ENCODE data around the gene SESTD1. TPM values are rescaled to one million over a fixed set of nuclear protein-coding genes. Genes with fewer than 3 reads are reported as not detected.
"Not testable (repeated sequence)": the region's sequence is repeated elsewhere in the genome, so short reads cannot be mapped to it uniquely, and the experiment has no call there.

The SESTD1 gene
- total and polyA plus RNA-seq, 8 donors: 36.0 to 76.9 (median 49.7) TPM

GRCh38 chr2:179104736-179105135 is 159.9 kb downstream of the SESTD1 start:
- Histone ChIP-seq H3K36me3 (peaks cover 0 to 23% of the 10 kb centered on the region in 2 donors), H3K4me1 (peaks cover 5 to 27% of the 10 kb centered on the region in 2 donors), H3K4me3 (no peak overlapping the region), H3K27me3 (no peaks in the 10 kb centered on the region), H3K9me3 (no peaks in the 10 kb centered on the region), H3K27ac (peak overlapping the region; percentile 63 to 66)
- TF ChIP-seq CTCF (IDR thresholded peaks at IDR 0.05): no peak
- peak; percentile 88 for ATAC-seq
- intact Hi-C loops (cut with DNase I): no loop called here
- DNase-seq: no peak

- peaks cover 0 to 7% of the 10 kb centered on the region in 2 donors for H3K4me1 ChIP-seq
- peaks cover 0 to 5% of the 10 kb centered on the region in 2 donors for H3K9me3 ChIP-seq
- ATAC-seq: no peak
- intact Hi-C loops (cut with DNase I): no loop called here
- no peak overlapping the region for H3K4me3 ChIP-seq
- H3K27ac ChIP-seq: no peak overlapping the region
- no peaks in the 10 kb centered on the region for H3K36me3 ChIP-seq
- H3K27me3 ChIP-seq: no peaks in the 10 kb centered on the region
- no peak for TF ChIP-seq CTCF (IDR thresholded peaks at IDR 0.05)
- no peak for DNase-seq
Measured at GRCh38 chr2:179098080-179098689, 166.4 kb downstream of the SESTD1 start.

- Histone ChIP-seq H3K4me1 (peaks cover 0 to 7% of the 10 kb centered on the region in 2 donors), H3K9me3 (peaks cover 0 to 12% of the 10 kb centered on the region in 2 donors), H3K4me3 (no peak overlapping the region), H3K27me3 (no peaks in the 10 kb centered on the region), H3K27ac (no peak overlapping the region), H3K36me3 (no peaks in the 10 kb centered on the region)
- no peak for DNase-seq
- no peak for ATAC-seq
- intact Hi-C loops (cut with DNase I): no loop called here
- TF ChIP-seq CTCF (IDR thresholded peaks at IDR 0.05): no peak
Measured at GRCh38 chr2:179097131-179097530, 167.5 kb downstream of the SESTD1 start.

DNA sequence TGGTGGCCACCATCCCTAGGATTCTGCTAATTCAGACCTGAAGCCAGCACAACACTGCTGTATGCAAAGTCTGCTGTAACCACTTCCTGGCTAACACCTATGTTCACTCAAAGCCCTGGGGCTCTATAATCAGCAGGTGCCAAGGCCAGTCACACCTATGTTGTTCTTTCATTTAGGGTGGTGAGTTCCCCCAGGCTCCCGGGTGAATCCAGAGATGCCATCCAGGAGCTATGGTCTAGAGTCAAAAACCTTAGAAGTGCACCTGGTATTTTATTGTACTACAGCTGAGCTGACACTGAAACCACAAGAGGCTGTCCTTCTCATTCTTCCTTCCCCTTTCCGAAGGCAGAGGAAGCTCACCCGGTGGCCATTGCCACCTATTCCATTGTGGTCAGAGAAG is 168.5 kb downstream of the SESTD1 start:
- peaks cover 0 to 12% of the 10 kb centered on the region in 2 donors for H3K9me3 ChIP-seq
- H3K36me3 ChIP-seq: no peaks in the 10 kb centered on the region
- DNase-seq (no peak), ATAC-seq (peak; percentile 13)
- peaks cover 0 to 7% of the 10 kb centered on the region in 2 donors for H3K4me1 ChIP-seq
- intact Hi-C loops (cut with DNase I): no loop called here
- no peaks in the 10 kb centered on the region for H3K27me3 ChIP-seq
- H3K4me3 ChIP-seq: no peak overlapping the region
- TF ChIP-seq CTCF (IDR thresholded peaks at IDR 0.05): no peak
- no peak overlapping the region for H3K27ac ChIP-seq

- H3K4me1 ChIP-seq; H3K4me3 ChIP-seq; intact Hi-C loops (cut with DNase I); H3K36me3 ChIP-seq; H3K27ac ChIP-seq; DNase-seq; H3K27me3 ChIP-seq; ATAC-seq: not testable (repeated sequence)
- peaks cover 0 to 12% of the 10 kb centered on the region in 2 donors for H3K9me3 ChIP-seq
Measured at GRCh38 chr2:179092912-179093311, 171.7 kb downstream of the SESTD1 start.

DNA sequence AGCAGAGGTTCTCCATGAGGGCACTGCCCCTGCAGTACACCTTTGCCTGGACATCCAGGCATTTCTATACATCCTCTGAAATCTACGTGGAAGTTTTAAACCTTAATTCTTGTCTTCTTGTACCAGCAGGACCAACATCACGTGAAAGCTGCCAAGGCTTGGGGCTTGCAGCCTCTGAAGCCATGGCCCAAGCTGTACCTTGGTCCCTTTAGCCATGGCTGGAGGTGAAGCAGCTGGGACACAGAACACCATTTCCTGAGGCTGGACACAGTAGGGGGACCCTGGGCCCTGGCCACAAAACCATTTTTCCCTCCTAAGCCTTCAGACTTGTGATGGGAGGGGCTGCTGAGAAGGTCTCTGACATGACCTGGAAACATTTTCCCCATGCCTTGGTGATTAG is 181.9 kb downstream of the SESTD1 start:
- Histone ChIP-seq H3K36me3 (no peaks in the 10 kb centered on the region), H3K4me1 (no peaks in the 10 kb centered on the region), H3K4me3 (no peak overlapping the region), H3K27ac (no peak overlapping the region), H3K9me3 (peaks cover 0 to 17% of the 10 kb centered on the region in 2 donors), H3K27me3 (no peaks in the 10 kb centered on the region)
- intact Hi-C loops (cut with DNase I): no loop called here
- TF ChIP-seq CTCF (IDR thresholded peaks at IDR 0.05): no peak
- ATAC-seq (no peak), DNase-seq (no peak)
